ENCODE measurements around the gene VIPR2.

GRCh38 chr7:158985583-158985982, 159.1 kb downstream of the VIPR2 start:
- no peak for TF ChIP-seq POLR2AphosphoS5 (IDR thresholded peaks at IDR 0.05; ENCODE audit: low read depth)
- no peak for TF ChIP-seq CTCF (conservative IDR thresholded peaks at IDR 0.05; ENCODE audit: low read depth in 2 of 2)
- TF ChIP-seq CREB1 (CRISPR knock-in tag; IDR thresholded peaks at IDR 0.05; ENCODE audit: low read depth): no peak
- TF ChIP-seq ZNF331 (CRISPR knock-in tag; IDR thresholded peaks at IDR 0.05; ENCODE audit: low read depth): no peak

All from GM23338 (cell line).